Measurements from ENCODE around the gene ZNF672.

- TF ChIP-seq ZNF274 (IDR thresholded peaks at IDR 0.05; ENCODE audit: low read depth, low read length): no peak
- TF ChIP-seq SUZ12 (IDR thresholded peaks at IDR 0.05; ENCODE audit: extremely low read depth, insufficient read depth, insufficient read length): no peak
- no peak for TF ChIP-seq YY1 (IDR thresholded peaks at IDR 0.05; ENCODE audit: insufficient read depth, insufficient read length)
These were observed 4.8 kb downstream of the ZNF672 start for GRCh38 chr1:248842781-248843331.
